GM21619 (cell line): ENCODE measurements around the gene RNGTT.
A peak's percentile ranks its signal among the peaks of the same experiment; 100 is the strongest.

ENCODE experiments used
- ATAC-seq: cut with Tn5 transposase; IDR thresholded peaks from one replicate; pipeline ENCODE4 v1.9.1; 2021; ENCODE audit not compliant: unreplicated experiment

The RNGTT gene

GRCh38 chr6:88669475-88669874 lies 293.9 kb downstream of the RNGTT start:
- ATAC-seq, result no peak

- no peak for ATAC-seq
Measured at GRCh38 chr6:88666901-88667300, 296.5 kb downstream of the RNGTT start.

GRCh38 chr6:88665131-88665530 lies 298.3 kb downstream of the RNGTT start:
- ATAC-seq, result no peak

GRCh38 chr6:88663801-88664200 lies 299.6 kb downstream of the RNGTT start:
- no peak for ATAC-seq

GRCh38 chr6:88662653-88663174 lies 300.7 kb downstream of the RNGTT start:
- ATAC-seq, result peak; percentile 49

- peak; percentile 57 for ATAC-seq
Measured at GRCh38 chr6:88662163-88662580, 301.2 kb downstream of the RNGTT start.

- no peak for ATAC-seq
Measured at GRCh38 chr6:88661136-88661535, 302.3 kb downstream of the RNGTT start.

- no peak for ATAC-seq
Measured at GRCh38 chr6:88655586-88655985, 307.8 kb downstream of the RNGTT start.

- ATAC-seq, result no peak
Measured at GRCh38 chr6:88653936-88654335, 309.5 kb downstream of the RNGTT start.

GRCh38 chr6:88651400-88651799 lies 312.0 kb downstream of the RNGTT start:
- no peak for ATAC-seq

- ATAC-seq, result no peak
Measured at GRCh38 chr6:88650979-88651378, 312.4 kb downstream of the RNGTT start.

- peak; percentile 96 for ATAC-seq
Measured at GRCh38 chr6:88650029-88650619, 313.3 kb downstream of the RNGTT start.

GRCh38 chr6:88641178-88641903 lies 322.1 kb downstream of the RNGTT start:
- ATAC-seq, result peak; percentile 93

- ATAC-seq, result no peak
Measured at GRCh38 chr6:88637761-88638545, 325.5 kb downstream of the RNGTT start.

- no peak for ATAC-seq
Measured at GRCh38 chr6:88636871-88637270, 326.5 kb downstream of the RNGTT start.

- no peak for ATAC-seq
Measured at GRCh38 chr6:88633782-88634181, 329.6 kb downstream of the RNGTT start.

- ATAC-seq, result no peak
Measured at GRCh38 chr6:88631830-88632229, 331.6 kb downstream of the RNGTT start.

GRCh38 chr6:88629838-88630494 lies 333.5 kb downstream of the RNGTT start:
- ATAC-seq, result no peak

GRCh38 chr6:88626460-88626859 lies 337.0 kb downstream of the RNGTT start:
- ATAC-seq, result no peak

- no peak for ATAC-seq
Measured at GRCh38 chr6:88623531-88623930, 339.9 kb downstream of the RNGTT start.

- ATAC-seq, result no peak
Measured at GRCh38 chr6:88619951-88620350, 343.5 kb downstream of the RNGTT start.
